D721Med (cell line): Measurements from ENCODE around the gene BMERB1.

ENCODE experiments used
- DNase-seq: peaks from one replicate; pipeline ENCODE4 v3.0.0; 2011; ENCODE audit warnings: low spot score; ENCODE audit not compliant: insufficient read length
- FAIRE-seq: peaks from 2 replicates; lab custom pipeline; 2011; peaks lifted over from hg19 to GRCh38; lab: Jason Lieb, UNC
- CTCF ChIP-seq: IDR thresholded peaks from 2 replicates; pipeline ENCODE4 v1.5.1; 2012; ENCODE audit warnings: mild to moderate bottlenecking, control low read depth; ENCODE audit not compliant: insufficient read depth; ENCODE audit errors: missing control alignments

The BMERB1 gene

GRCh38 chr16:15598648-15599190 lies 164.3 kb downstream of the BMERB1 start:
- no peak for TF ChIP-seq CTCF
- FAIRE-seq, result no peak
- DNase-seq, result no peak

GRCh38 chr16:15599303-15600070 lies 165.1 kb downstream of the BMERB1 start:
- no peak for FAIRE-seq
- no peak for TF ChIP-seq CTCF
- no peak for DNase-seq

GRCh38 chr16:15601212-15601879 lies 167.0 kb downstream of the BMERB1 start:
- no peak for TF ChIP-seq CTCF
- DNase-seq (no peak), FAIRE-seq (no peak)

GRCh38 chr16:15602285-15603044 lies 168.1 kb downstream of the BMERB1 start:
- no peak for TF ChIP-seq CTCF
- DNase-seq (no peak), FAIRE-seq (no peak)

GRCh38 chr16:15604460-15605440 lies 170.4 kb downstream of the BMERB1 start:
- TF ChIP-seq CTCF, result no peak
- DNase-seq (no peak), FAIRE-seq (no peak)

- no peak for FAIRE-seq
- TF ChIP-seq CTCF, result no peak
- DNase-seq, result no peak
Observed at GRCh38 chr16:15605839-15606517, 171.6 kb downstream of the BMERB1 start.
